Right renal cortex interstitium (tissue), 3 donors: ENCODE measurements around the gene CELF4. TPM values are rescaled to one million over a fixed set of nuclear protein-coding genes. Genes with fewer than 3 reads are reported as not detected.

ENCODE experiments used
- DNase-seq, 3 donors: peaks; one replicate each; pipeline ENCODE4 v3.0.0-alpha.2; 2013; ENCODE audit warnings: low read depth in 3 of 3, low spot score in 2 of 3
- polyA plus RNA-seq, 3 donors: library from polyadenylated mRNA; unstranded; fragments of 120-200 nt; gene quantifications; one replicate each; pipeline ENCODE4 v1.2.1, GENCODE V29; 2013; ENCODE audit not compliant: insufficient read length in 3 of 3

The CELF4 gene
- polyA plus RNA-seq, 3 donors: 2.1 to 2.3 (median 2.2) TPM

- no peak for DNase-seq
These were observed 116.7 kb downstream of the CELF4 start for GRCh38 chr18:37448946-37449345.

- no peak for DNase-seq
These were observed 117.4 kb downstream of the CELF4 start for GRCh38 chr18:37447962-37448888.

- DNase-seq: no peak
These were observed 119.8 kb downstream of the CELF4 start for GRCh38 chr18:37445836-37446235.

- no peak for DNase-seq
These were observed 120.2 kb downstream of the CELF4 start for GRCh38 chr18:37445368-37445767.

- DNase-seq: no peak
These were observed 122.1 kb downstream of the CELF4 start for GRCh38 chr18:37443325-37444055.

GRCh38 chr18:37442477-37442876, 123.1 kb downstream of the CELF4 start:
- no peak for DNase-seq

GRCh38 chr18:37441821-37442220, 123.8 kb downstream of the CELF4 start:
- DNase-seq: no peak

- no peak for DNase-seq
These were observed 125.4 kb downstream of the CELF4 start for GRCh38 chr18:37440206-37440605.

GRCh38 chr18:37438417-37439180, 127.0 kb downstream of the CELF4 start:
- DNase-seq: no peak

GRCh38 chr18:37435996-37436395, 129.6 kb downstream of the CELF4 start:
- DNase-seq: no peak

GRCh38 chr18:37435150-37435867, 130.3 kb downstream of the CELF4 start:
- no peak for DNase-seq

- no peak for DNase-seq
These were observed 131.3 kb downstream of the CELF4 start for GRCh38 chr18:37434161-37434860.

- no peak for DNase-seq
These were observed 133.0 kb downstream of the CELF4 start for GRCh38 chr18:37432436-37433195.

- no peak for DNase-seq
These were observed 135.1 kb downstream of the CELF4 start for GRCh38 chr18:37430357-37431076.

- DNase-seq: no peak
These were observed 135.8 kb downstream of the CELF4 start for GRCh38 chr18:37429791-37430190.

GRCh38 chr18:37428288-37428974, 137.2 kb downstream of the CELF4 start:
- DNase-seq: no peak

GRCh38 chr18:37426586-37426985, 139.0 kb downstream of the CELF4 start:
- DNase-seq: no peak

- DNase-seq: no peak
These were observed 140.4 kb downstream of the CELF4 start for GRCh38 chr18:37425222-37425621.
